ENCODE results near the gene USP21. TPM values are rescaled to one million over a fixed set of nuclear protein-coding genes. Genes with fewer than 3 reads are reported as not detected.
A peak's percentile ranks its signal among the peaks of the same experiment; 100 is the strongest.
"Not testable (repeated sequence)": the region's sequence is repeated elsewhere in the genome, so short reads cannot be mapped to it uniquely, and the experiment has no call there.

The USP21 gene
- 26.6 TPM for polyA plus RNA-seq (ENCODE audit: insufficient read length)

GRCh38 chr1:161159087-161159912, at the start of gene USP21:
TSS of gene USP21 (plus strand) at chr1:161159500. CDS start at chr1:161160641, 1,141 bp downstream.
- DNase-seq (ENCODE audit: low read depth) = peak; percentile 77

GRCh38 chr1:161111117-161111516, 48.2 kb upstream of the USP21 start:
- DNase-seq (ENCODE audit: low read depth) = no peak

GRCh38 chr1:161111527-161111926, 47.8 kb upstream of the USP21 start:
- no peak for DNase-seq (ENCODE audit: low read depth)

DNA sequence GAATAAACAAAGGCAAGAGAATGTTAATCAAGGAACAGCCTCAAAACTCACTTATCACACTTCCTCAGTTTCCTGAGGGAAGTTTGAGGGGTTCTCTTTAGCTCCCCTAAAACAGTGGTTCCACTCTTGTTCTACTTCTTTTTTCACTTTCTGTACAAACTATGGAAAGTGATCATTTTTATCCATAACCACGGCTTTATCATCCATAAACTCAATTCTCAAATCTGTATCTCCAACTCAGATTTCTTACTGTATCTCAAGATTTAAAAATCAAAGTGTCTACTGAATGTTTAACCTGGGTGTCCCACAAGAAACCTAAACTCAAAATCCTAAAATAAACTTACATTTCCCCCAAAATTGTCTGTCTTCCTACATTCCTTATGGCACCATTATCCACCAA, 45.4 kb upstream of the USP21 start:
- DNase-seq (ENCODE audit: low read depth) = no peak

GRCh38 chr1:161114556-161114955, 44.7 kb upstream of the USP21 start:
- no peak for DNase-seq (ENCODE audit: low read depth)

DNA sequence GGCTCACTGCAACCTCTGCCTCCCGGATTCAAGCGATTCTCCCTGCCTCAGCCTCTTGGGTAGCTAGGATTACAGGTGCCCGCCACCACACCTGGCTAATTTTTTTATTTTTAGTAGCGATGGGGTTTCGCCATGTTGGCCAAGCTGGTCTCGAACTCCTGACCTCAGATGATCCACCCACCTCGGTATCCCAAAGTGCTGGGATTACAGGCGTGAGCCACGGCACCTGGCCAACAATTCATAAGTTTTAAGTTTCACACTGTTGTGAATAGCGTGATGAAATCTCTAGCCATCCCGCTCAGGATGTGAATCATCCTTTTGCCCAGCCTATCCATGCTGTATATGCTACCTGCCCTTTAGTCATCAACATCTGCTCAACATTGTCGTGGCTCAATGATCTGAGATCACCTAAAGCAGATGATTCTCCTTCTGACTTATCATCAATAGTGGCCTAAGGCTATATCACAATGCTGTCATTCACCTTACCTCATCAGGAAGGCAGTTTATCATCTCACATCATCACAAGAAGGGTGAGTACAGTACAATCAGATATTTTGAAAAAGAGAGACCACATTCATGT, 44.1 kb upstream of the USP21 start:
- no peak for DNase-seq (ENCODE audit: low read depth)

DNA sequence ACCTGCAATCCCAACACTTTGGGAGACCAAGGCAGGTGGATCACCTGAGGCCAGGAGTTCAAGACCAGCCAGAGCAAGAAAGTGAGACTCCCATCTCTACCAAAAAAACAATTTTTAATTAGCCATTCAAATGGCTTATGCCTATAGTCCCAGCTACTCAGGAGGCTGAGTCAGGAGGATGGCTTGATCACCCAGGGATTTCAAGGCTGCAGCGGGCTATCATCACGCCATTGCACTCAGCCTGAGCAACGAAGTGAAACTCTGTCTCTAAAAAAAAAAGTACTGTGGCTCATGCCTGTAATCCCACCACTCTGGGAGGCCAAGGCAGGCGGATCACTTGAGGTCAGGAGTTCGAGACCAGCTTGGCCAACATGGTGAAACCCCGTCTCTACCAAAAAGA, 43.3 kb upstream of the USP21 start:
- not testable (repeated sequence) for DNase-seq (ENCODE audit: low read depth)

DNA sequence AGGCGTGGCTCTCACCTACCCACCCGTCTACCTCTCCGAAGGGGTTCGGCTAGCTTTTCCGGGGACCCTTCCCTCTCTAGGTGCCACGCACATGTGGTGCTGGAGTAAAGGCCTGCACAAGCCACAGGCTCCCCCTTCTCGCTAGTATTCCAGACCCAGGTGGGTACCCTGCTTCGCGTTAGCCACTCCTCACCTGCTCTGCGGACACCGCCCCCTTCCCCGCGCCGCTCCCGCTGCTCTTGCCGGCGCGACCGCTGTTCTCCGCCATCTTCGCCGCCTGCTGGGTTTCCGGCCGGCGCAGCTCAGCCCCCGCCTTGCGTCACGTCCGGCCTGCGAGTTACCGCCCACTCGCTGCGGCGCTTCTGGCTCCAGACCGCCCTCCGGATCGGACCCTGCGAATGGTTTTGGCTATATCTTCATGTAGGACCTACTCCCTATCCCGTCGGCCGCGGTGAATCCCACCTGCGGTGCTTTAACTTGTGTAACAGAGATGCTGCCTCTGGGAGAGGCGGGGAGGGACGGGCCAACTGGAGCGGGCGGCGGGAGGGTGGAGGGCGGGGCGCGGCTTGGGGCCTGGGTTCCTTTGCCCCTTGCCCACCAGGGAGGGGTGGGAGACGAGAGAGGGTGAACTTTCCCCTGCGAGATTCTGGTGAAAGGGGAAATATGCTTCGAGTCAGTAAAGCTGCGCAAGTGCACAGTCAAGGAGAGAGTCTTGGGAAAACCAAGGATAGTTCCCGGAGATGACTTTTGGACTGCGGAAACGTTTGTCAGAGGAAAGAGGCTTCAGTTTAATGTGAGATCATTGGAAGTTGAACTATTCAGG, 41.3 kb upstream of the USP21 start, which contains the start of the genes NIT1 and PFDN2:
Gene NIT1 (plus strand): TSS at position 347 of the 823 bp plus-strand sequence. CDS start 72 bp downstream, at position 419.
Gene PFDN2 (minus strand): TSS at position 279 of the 823 bp plus-strand sequence. CDS start 11 bp downstream, at position 268.
- no peak for DNase-seq (ENCODE audit: low read depth)

DNA sequence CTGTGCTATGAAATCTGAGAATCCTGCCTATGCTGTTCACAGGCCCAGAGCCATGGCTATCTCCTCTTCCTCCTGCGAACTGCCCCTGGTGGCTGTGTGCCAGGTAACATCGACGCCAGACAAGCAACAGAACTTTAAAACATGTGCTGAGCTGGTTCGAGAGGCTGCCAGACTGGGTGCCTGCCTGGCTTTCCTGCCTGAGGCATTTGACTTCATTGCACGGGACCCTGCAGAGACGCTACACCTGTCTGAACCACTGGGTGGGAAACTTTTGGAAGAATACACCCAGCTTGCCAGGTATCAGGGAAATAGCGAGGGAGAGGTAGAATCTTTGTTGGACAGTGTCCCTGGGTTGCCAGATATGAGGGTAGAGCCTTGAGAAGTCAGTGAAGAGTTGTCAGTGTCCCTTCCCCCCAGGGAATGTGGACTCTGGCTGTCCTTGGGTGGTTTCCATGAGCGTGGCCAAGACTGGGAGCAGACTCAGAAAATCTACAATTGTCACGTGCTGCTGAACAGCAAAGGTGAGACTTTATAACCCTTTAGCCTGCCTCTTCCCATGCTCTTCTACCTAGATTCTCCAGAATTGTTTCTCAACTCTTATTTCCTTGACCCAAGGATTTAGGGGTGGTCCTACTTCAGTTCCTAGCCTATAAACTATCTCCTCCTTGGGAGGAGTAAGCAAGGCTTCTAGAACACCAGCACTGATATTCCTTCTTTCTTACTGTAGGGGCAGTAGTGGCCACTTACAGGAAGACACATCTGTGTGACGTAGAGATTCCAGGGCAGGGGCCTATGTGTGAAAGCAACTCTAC, 40.0 kb upstream of the USP21 start:
- DNase-seq (ENCODE audit: low read depth) = no peak

GRCh38 chr1:161121042-161121650, 38.2 kb upstream of the USP21 start:
- no peak for DNase-seq (ENCODE audit: low read depth)

DNA sequence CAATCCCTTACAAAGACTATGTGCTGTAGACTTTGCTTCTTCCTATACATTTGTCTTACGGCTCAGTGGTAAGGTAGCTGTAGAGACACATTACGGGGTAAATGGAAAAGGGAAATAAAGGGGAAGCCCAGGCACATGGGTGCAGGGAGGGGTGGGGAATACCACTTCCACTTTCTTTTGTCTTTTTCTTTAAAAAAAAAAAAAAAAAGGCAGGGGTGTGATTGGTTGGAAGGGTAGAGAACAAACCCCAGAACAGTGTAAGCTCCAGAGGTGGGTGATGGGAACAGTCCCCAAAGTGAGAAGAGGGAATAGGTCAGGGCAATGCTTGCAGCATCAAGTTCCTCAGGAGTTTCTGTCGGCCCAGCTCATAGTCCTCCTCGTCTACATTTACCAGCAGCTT, 37.5 kb upstream of the USP21 start:
- no peak for DNase-seq (ENCODE audit: low read depth)

DNA sequence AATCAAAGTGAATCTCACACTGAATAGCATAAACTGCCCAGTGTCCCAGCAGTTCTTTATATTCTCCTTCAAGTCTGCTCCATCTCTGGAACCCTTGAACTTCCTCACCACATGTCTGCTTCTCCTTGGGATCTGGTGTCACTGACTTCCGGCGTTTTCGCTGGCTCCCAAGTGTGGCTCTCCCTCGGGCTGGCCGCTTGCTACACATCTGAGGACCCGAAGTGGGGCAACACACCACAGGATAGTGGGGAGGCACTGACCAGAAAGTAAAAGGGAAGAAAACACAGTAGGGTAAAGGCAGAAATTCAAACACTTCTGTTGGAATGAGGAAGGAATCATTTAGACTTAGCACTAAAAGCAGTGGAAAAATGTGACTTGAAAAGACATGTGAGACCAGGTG, 36.3 kb upstream of the USP21 start:
- no peak for DNase-seq (ENCODE audit: low read depth)

GRCh38 chr1:161127649-161128048, 31.7 kb upstream of the USP21 start:
- no peak for DNase-seq (ENCODE audit: low read depth)

GRCh38 chr1:161128591-161129420, 30.5 kb upstream of the USP21 start:
- DNase-seq (ENCODE audit: low read depth) = no peak

DNA sequence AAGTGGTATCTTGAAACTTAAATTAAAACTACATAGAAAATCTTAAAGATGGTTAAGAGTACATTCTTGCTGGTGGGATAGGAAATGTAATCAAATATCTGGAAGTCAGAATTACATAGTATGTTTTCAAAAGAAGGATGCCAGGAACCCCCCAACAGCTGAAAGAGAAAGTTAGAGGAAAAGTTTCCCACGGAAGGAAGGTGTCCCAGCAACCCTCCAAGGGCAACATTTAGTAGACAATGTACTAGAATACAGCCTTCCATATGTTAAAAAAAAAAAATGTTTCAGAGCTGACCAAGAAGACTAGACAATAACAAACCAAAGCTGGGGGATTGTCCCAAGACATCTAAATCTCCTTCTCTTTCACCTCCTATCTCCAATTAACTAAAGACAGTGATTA, 29.0 kb upstream of the USP21 start:
- DNase-seq (ENCODE audit: low read depth) = no peak

DNA sequence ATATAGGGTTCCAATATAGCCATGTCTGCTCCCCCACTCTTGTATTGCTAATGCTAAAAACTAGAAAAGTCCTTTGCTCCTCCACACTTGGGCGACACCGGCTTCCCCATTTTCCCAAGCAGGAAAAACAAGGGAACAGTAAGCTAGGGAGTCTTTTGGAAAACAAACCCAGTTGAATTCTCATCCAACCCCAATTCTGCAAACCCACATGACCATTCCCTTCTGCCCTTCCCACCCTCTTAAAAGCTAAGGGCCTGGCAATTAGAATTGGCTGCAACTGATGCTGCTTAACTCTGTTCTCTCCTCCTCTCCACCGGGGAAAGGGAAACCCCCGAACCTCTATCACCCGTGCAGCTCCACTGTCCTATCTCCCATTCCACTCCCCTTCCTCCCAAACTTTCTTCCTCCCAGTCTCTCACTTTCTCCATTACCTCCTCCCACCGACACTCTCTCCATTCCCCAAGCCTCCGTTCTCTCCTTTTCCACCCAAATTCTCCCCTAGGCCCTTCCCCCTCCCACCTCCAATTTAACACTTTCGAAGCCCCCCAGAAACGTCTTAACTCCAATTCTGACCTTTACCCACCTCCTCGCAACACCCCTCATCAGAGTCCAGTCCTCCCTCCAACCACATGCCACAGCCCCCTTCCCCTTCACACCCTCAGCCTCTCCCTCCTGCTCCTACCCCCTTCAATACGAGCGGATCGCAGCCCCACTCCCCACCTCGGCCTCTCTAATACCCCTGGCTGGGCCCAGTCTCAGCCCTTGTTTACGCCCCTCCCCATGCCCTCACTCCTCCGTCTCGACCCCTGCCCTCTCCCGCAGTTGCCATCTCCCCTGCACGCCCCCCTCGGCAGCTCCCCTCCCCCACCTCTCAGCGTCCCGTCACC, 27.5 kb upstream of the USP21 start:
- DNase-seq (ENCODE audit: low read depth) = no peak

- peak; percentile 89 for DNase-seq (ENCODE audit: low read depth)
These were observed 26.7 kb upstream of the USP21 start, which contains the start of gene DEDD for GRCh38 chr1:161132410-161133219. TSS of gene DEDD (minus strand) at chr1:161132667. CDS start at chr1:161124462, 8,205 bp downstream.

DNA sequence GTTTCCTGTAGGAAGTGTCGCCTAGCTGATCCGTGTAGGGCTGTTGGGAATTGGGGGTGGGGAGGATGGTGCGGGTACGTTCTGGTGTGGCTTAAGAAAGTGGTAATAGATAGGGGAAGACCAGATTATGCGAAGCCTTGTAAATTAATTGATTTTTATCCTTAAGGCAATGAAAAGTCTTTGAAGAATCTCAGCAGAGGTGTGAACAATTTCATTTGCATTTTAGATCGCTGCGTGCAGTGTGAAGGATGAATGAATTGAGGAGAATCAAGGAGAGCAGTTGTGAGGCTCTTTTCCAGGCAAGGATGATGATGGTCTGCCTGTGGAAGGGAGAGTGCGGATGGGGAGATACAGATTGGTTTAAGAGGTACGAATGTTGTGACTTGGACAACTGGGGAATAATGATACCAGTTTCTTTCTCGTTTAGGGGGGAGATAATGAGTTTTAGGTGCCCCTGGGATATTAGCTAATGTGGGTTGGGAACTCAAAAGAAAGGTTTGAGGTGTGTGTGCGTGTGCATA, 26.0 kb upstream of the USP21 start:
- DNase-seq (ENCODE audit: low read depth) = no peak
